Measurements from ENCODE around the gene DCTN3. TPM values are rescaled to one million over a fixed set of nuclear protein-coding genes. Genes with fewer than 3 reads are reported as not detected.
A peak's percentile ranks its signal among the peaks of the same experiment; 100 is the strongest.

DCTN3 gene
- total and polyA plus RNA-seq, 9 of the 15 experiments (the other 6 are each of a cell fraction or from before 2014, with no cell fraction given) = 11.0 to 51.0 (median 41.9) TPM

DNA sequence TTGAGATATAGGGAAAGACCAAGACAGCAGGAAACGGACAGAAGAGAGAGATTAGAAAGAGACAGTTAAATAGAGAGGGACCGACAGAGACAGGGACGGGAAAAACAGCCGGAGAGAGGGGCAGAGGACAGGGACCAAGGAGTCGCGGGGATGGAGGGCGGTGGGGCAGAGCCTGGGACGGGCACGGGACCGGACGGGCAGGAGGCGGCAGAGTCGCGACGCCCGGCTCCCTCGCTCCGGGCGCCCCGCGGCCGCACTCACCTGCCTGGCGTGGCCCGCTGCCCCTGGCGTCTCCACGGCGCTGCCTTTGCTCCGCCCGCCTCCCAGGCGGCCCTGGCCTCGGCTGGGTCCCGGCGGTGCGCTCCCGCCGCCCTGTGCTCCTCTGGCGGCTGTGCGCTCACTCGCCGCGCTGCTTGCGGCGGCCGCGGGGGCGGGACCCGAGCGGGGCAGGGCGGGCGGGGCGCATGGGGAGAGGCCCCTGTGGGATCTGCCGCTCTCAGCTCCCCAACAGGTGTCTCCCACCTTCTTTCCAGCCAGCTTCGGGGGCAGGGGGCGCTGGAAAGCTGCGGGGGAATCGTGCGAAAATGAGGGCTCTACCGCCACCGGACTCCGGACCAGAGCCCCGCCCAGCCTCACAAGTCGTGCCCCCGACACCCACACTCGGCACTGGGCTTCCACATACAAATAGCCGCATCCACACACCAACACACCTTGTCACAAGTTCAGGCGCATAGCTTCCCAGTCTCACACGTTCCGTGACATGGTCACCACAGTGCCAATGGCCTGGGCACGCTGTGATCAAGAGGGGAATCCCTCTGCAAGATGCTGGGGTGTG lies 8.6 kb upstream of the DCTN3 start, which contains the start of gene ARID3C (continued):
- TF ChIP-seq, protein P1, sequence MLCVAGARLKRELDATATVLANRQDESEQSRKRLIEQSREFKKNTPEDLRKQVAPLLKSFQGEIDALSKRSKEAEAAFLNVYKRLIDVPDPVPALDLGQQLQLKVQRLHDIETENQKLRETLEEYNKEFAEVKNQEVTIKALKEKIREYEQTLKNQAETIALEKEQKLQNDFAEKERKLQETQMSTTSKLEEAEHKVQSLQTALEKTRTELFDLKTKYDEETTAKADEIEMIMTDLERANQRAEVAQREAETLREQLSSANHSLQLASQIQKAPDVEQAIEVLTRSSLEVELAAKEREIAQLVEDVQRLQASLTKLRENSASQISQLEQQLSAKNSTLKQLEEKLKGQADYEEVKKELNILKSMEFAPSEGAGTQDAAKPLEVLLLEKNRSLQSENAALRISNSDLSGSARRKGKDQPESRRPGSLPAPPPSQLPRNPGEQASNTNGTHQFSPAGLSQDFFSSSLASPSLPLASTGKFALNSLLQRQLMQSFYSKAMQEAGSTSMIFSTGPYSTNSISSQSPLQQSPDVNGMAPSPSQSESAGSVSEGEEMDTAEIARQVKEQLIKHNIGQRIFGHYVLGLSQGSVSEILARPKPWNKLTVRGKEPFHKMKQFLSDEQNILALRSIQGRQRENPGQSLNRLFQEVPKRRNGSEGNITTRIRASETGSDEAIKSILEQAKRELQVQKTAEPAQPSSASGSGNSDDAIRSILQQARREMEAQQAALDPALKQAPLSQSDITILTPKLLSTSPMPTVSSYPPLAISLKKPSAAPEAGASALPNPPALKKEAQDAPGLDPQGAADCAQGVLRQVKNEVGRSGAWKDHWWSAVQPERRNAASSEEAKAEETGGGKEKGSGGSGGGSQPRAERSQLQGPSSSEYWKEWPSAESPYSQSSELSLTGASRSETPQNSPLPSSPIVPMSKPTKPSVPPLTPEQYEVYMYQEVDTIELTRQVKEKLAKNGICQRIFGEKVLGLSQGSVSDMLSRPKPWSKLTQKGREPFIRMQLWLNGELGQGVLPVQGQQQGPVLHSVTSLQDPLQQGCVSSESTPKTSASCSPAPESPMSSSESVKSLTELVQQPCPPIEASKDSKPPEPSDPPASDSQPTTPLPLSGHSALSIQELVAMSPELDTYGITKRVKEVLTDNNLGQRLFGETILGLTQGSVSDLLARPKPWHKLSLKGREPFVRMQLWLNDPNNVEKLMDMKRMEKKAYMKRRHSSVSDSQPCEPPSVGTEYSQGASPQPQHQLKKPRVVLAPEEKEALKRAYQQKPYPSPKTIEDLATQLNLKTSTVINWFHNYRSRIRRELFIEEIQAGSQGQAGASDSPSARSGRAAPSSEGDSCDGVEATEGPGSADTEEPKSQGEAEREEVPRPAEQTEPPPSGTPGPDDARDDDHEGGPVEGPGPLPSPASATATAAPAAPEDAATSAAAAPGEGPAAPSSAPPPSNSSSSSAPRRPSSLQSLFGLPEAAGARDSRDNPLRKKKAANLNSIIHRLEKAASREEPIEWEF (CRISPR knock-in tag; IDR thresholded peaks at IDR 0.05) = no peak
- TF ChIP-seq, protein P2, sequence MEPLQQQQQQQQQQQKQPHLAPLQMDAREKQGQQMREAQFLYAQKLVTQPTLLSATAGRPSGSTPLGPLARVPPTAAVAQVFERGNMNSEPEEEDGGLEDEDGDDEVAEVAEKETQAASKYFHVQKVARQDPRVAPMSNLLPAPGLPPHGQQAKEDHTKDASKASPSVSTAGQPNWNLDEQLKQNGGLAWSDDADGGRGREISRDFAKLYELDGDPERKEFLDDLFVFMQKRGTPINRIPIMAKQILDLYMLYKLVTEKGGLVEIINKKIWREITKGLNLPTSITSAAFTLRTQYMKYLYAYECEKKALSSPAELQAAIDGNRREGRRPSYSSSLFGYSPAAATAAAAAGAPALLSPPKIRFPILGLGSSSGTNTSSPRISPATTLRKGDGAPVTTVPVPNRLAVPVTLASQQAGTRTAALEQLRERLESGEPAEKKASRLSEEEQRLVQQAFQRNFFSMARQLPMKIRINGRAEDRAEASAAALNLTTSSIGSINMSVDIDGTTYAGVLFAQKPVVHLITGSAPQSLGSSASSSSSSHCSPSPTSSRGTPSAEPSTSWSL (CRISPR knock-in tag; IDR thresholded peaks at IDR 0.05; ENCODE audit: borderline replicate concordance) = no peak
- TF ChIP-seq E2F6 (IDR thresholded peaks at IDR 0.05; ENCODE audit: borderline replicate concordance in 1 of 2, extremely low read depth in 1 of 2, insufficient read depth in 1 of 2, insufficient read length in 1 of 2, low read depth in 1 of 2, low read length in 1 of 2, poor library complexity in 1 of 2, severe bottlenecking in 1 of 2) (peak in 1 of 2 experiments; percentile 77), CTBP1 (IDR thresholded peaks at IDR 0.05; ENCODE audit: borderline replicate concordance) (no peak)

Data from K562 (cell line).